Astrocyte (in vitro differentiated cells and primary cell): ENCODE results near the gene FRMD4B. TPM values are rescaled to one million over a fixed set of nuclear protein-coding genes. Genes with fewer than 3 reads are reported as not detected.
A peak's percentile ranks its signal among the peaks of the same experiment; 100 is the strongest.

Source experiments
- DNase-seq: peaks from one replicate; pipeline ENCODE4 v3.0.0-alpha.2; 2010; ENCODE audit warnings: low read depth
- FAIRE-seq: peaks from 2 replicates; lab custom pipeline; 2011; peaks lifted over from hg19 to GRCh38; lab: Jason Lieb, UNC
- H2AFZ ChIP-seq: 2 replicates; pipeline ENCODE4 v1.6.0; 2012; ENCODE audit warnings: low read depth, low read length, inconsistent platforms
- H3K27ac ChIP-seq: 2 replicates; pipeline ENCODE4 v1.5.1; 2011; ENCODE audit warnings: low read depth, low read length, inconsistent platforms
- H3K27me3 ChIP-seq: 2 replicates; pipeline ENCODE4 v1.6.0; 2011; ENCODE audit warnings: low read length, inconsistent platforms; ENCODE audit not compliant: insufficient read depth
- H3K36me3 ChIP-seq: 2 replicates; pipeline ENCODE4 v1.5.1; 2011; ENCODE audit warnings: low read length, inconsistent platforms; ENCODE audit not compliant: insufficient read depth
- H3K4me1 ChIP-seq: 2 replicates; pipeline ENCODE4 v1.5.1; 2011; ENCODE audit warnings: low read length, inconsistent platforms; ENCODE audit not compliant: insufficient read depth
- H3K4me2 ChIP-seq: 2 replicates; pipeline ENCODE4 v1.6.0; 2012; ENCODE audit warnings: low read length, inconsistent platforms
- H3K4me3 ChIP-seq: 2 replicates; pipeline ENCODE4 v1.5.1; 2011; ENCODE audit warnings: low read depth, mild to moderate bottlenecking, low read length, inconsistent platforms; ENCODE audit not compliant: insufficient read depth
- H3K79me2 ChIP-seq: 2 replicates; pipeline ENCODE4 v1.6.0; 2012; ENCODE audit warnings: mild to moderate bottlenecking, low read length, inconsistent platforms; ENCODE audit not compliant: insufficient read depth
- H3K9ac ChIP-seq: 2 replicates; pipeline ENCODE4 v1.6.0; 2012; ENCODE audit warnings: mild to moderate bottlenecking, low read length, inconsistent platforms
- H3K9me3 ChIP-seq: 2 replicates; pipeline ENCODE4 v1.5.1; 2012; ENCODE audit warnings: low read depth, mild to moderate bottlenecking, low read length, inconsistent platforms; ENCODE audit not compliant: insufficient read depth
- H4K20me1 ChIP-seq: 2 replicates; pipeline ENCODE4 v1.6.0; 2012; ENCODE audit warnings: low read length, inconsistent platforms; ENCODE audit not compliant: insufficient read depth
- H3K27ac Mint-ChIP-seq: one replicate; pipeline ENCODE4 v1.8.0; 2021; ENCODE audit warnings: mild to moderate bottlenecking, mixed read lengths; ENCODE audit not compliant: unreplicated experiment
- H3K27me3 Mint-ChIP-seq: one replicate; pipeline ENCODE4 v1.8.0; 2021; ENCODE audit warnings: low read depth, mixed read lengths; ENCODE audit not compliant: unreplicated experiment
- H3K36me3 Mint-ChIP-seq: one replicate; pipeline ENCODE4 v1.8.0; 2021; ENCODE audit warnings: low read depth, mixed read lengths; ENCODE audit not compliant: unreplicated experiment
- H3K4me1 Mint-ChIP-seq: one replicate; pipeline ENCODE4 v1.8.0; 2021; ENCODE audit warnings: low read depth, mixed read lengths; ENCODE audit not compliant: unreplicated experiment
- H3K4me3 Mint-ChIP-seq: one replicate; pipeline ENCODE4 v1.8.0; 2021; ENCODE audit warnings: mild to moderate bottlenecking, moderate library complexity, mixed read lengths; ENCODE audit not compliant: unreplicated experiment
- H3K9me3 Mint-ChIP-seq: one replicate; pipeline ENCODE4 v1.8.0; 2021; ENCODE audit warnings: mild to moderate bottlenecking, mixed read lengths; ENCODE audit not compliant: unreplicated experiment
- EZH2 ChIP-seq: IDR thresholded peaks from 2 replicates; pipeline ENCODE4 v1.6.1; 2012; ENCODE audit warnings: mild to moderate bottlenecking, low read length, inconsistent platforms; ENCODE audit not compliant: insufficient read depth
- total RNA-seq: library from RNA; stranded (reverse); gene quantifications from 2 replicates; pipeline ENCODE4 v1.2.1, GENCODE V29; 2021
- TF ChIP-seq, protein P1 (sequence below): IDR thresholded peaks from 2 replicates; pipeline ENCODE4 v1.5.1; 2011; ENCODE audit warnings: low read depth, mild to moderate bottlenecking, inconsistent platforms, low read length, moderate library complexity; ENCODE audit not compliant: insufficient read depth

The FRMD4B gene
- total RNA-seq, 1 donor from 2014 or later: 9.2 TPM

DNA sequence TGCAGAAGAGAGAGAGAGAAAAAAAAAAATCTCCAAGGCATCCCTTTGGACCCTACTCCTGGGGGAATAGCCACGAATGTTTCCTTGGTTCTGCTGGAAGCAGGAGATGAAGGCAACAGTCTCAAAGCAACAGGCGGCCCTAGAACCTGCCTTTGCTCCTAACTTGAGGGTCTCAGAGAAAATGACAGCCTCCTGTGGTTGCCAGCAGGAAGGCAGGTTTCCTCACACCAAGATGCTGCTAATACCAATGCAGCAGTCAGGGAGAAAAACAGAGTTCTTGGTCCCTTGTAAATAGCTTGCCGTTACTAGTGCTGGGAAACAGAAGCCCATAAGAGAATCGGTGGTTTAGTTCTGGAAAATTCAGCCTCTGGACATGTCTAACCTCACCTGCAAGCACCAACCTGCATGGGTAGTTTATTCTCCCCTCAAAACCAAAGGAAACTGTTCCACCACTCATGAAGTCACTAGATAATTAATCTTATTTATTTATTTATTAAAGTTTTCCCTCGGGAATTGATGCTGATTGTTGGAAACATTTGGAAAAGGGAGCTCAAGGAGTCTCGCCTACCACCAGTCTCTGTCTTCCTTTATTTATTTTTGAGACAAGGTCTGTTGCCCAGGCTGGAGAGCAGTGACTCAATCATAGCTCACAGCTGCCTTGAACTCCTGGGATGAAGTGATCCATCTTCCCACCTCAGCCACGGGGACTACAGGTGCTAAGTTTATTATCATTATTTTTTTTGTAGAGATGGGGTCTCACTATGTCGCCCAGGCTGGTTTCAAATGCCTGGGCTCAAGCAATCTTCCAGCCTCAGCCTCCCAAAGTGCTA lies 883 bp upstream of the FRMD4B start:
- Histone ChIP-seq H3K4me3 (peak overlapping the region; percentile 52), H3K4me1 (peaks cover 10% of the 10 kb centered on the region), H3K9ac (no peak overlapping the region), H3K9me3 (no peaks in the 10 kb centered on the region), H3K79me2 (no peaks in the 10 kb centered on the region), H3K27ac (no peak overlapping the region), H4K20me1 (no peaks in the 10 kb centered on the region), H2AFZ (no peak overlapping the region), H3K4me2 (peak overlapping the region; percentile 91), H3K27me3 (peaks cover 31% of the 10 kb centered on the region), H3K36me3 (no peaks in the 10 kb centered on the region)
- H3K9me3 Mint-ChIP-seq: no peaks in the 10 kb centered on the region
- H3K36me3 Mint-ChIP-seq: peaks cover 2% of the 10 kb centered on the region
- TF ChIP-seq, protein P1, sequence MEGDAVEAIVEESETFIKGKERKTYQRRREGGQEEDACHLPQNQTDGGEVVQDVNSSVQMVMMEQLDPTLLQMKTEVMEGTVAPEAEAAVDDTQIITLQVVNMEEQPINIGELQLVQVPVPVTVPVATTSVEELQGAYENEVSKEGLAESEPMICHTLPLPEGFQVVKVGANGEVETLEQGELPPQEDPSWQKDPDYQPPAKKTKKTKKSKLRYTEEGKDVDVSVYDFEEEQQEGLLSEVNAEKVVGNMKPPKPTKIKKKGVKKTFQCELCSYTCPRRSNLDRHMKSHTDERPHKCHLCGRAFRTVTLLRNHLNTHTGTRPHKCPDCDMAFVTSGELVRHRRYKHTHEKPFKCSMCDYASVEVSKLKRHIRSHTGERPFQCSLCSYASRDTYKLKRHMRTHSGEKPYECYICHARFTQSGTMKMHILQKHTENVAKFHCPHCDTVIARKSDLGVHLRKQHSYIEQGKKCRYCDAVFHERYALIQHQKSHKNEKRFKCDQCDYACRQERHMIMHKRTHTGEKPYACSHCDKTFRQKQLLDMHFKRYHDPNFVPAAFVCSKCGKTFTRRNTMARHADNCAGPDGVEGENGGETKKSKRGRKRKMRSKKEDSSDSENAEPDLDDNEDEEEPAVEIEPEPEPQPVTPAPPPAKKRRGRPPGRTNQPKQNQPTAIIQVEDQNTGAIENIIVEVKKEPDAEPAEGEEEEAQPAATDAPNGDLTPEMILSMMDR: no peak
- no peak for TF ChIP-seq EZH2
- DNase-seq: no peak
- peaks cover 11% of the 10 kb centered on the region for H3K4me1 Mint-ChIP-seq
- FAIRE-seq: no peak
- peaks cover 5% of the 10 kb centered on the region for H3K27me3 Mint-ChIP-seq
- peak overlapping the region; percentile 80 for H3K4me3 Mint-ChIP-seq
- H3K27ac Mint-ChIP-seq: peak overlapping the region; percentile 38

GRCh38 chr3:69385123-69385722 lies 665 bp downstream of the FRMD4B start:
- Mint-ChIP-seq H3K36me3 (peaks cover 2% of the 10 kb centered on the region), H3K4me1 (peaks cover 11% of the 10 kb centered on the region), H3K27ac (no peak overlapping the region), H3K27me3 (peaks cover 9% of the 10 kb centered on the region), H3K9me3 (no peaks in the 10 kb centered on the region), H3K4me3 (peak overlapping the region; percentile 79)
- Histone ChIP-seq H3K4me2 (peak overlapping the region; percentile 91), H2AFZ (peak overlapping the region; percentile 71), H3K79me2 (no peaks in the 10 kb centered on the region), H3K4me1 (peaks cover 10% of the 10 kb centered on the region), H3K27me3 (peaks cover 31% of the 10 kb centered on the region), H3K36me3 (no peaks in the 10 kb centered on the region), H3K9me3 (no peaks in the 10 kb centered on the region), H3K9ac (no peak overlapping the region), H3K27ac (no peak overlapping the region), H4K20me1 (no peaks in the 10 kb centered on the region), H3K4me3 (peak overlapping the region; percentile 52)
- DNase-seq (no peak), FAIRE-seq (no peak)
- TF ChIP-seq, protein P1: no peak
- TF ChIP-seq EZH2: no peak

DNA sequence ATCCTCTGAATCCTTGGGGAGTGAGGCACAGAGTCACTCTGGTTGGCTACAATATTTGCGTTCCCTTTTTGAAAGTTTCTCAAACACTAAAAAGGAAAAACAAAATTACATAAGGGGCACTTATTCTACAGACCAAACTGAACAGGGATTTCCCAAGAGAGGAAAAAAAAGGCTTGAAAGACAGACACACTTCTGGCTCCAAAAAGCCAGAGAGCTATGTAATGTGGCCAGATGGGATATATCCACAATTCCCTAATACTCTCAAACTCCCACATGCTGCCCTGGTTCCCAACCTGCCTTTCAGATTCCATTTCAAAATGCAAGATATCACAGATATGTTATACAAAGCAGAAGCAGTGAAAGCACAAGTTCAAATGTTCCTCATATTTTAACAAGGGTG lies 1.6 kb downstream of the FRMD4B start:
- Histone ChIP-seq H4K20me1 (no peaks in the 10 kb centered on the region), H3K9ac (no peak overlapping the region), H3K79me2 (no peaks in the 10 kb centered on the region), H3K4me3 (no peak overlapping the region), H3K36me3 (no peaks in the 10 kb centered on the region), H3K27me3 (peaks cover 30% of the 10 kb centered on the region), H3K4me1 (peaks cover 10% of the 10 kb centered on the region), H2AFZ (no peak overlapping the region), H3K27ac (no peak overlapping the region), H3K4me2 (no peak overlapping the region), H3K9me3 (no peaks in the 10 kb centered on the region)
- no peak for FAIRE-seq
- DNase-seq: no peak
- H3K4me1 Mint-ChIP-seq: peaks cover 13% of the 10 kb centered on the region
- H3K27ac Mint-ChIP-seq: no peak overlapping the region
- H3K9me3 Mint-ChIP-seq: no peaks in the 10 kb centered on the region
- TF ChIP-seq, protein P1: no peak
- no peak for TF ChIP-seq EZH2
- H3K27me3 Mint-ChIP-seq: peaks cover 12% of the 10 kb centered on the region
- no peak overlapping the region for H3K4me3 Mint-ChIP-seq
- H3K36me3 Mint-ChIP-seq: peaks cover 2% of the 10 kb centered on the region
